ENCODE results near the gene PTPRE.

DNA sequence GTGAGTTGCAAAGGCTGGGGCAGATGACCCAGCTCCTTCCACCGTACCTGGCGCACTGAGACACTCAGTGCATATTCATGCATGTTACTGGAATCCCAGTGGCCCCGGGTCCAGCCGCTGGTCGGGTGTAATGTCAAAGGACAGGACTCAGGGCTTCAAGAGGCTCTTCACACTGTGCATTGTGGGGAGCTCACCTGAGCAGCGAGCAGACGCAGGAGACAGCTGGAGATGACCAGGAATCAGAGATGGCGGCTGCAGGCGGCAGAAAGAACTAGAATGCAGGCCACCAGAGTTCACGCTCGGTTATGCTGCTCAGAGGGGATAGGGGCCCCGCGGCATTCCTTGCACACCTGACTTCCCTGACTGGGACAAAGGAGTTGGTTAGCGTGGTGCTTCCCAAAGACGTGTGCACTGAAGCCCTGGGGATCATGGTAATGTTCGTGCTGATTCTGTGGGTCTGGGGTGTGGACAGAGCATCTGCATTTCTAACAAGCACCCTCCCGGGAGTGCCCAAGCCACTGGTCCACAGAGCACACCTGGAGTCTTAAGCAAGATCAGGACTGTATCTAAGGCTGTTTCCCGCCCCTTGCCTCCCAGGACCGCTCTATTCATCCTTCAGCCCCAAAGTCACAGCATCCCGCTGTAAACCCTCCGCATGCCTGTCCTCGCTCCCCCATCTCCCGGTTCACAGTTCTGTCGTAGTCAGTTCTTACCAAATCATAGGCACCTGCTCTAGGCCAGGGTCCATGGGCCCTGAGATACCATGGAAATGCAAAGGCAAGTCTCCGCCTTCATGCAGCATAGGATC is 148.4 kb downstream of the PTPRE start:
- TF ChIP-seq, protein P1, sequence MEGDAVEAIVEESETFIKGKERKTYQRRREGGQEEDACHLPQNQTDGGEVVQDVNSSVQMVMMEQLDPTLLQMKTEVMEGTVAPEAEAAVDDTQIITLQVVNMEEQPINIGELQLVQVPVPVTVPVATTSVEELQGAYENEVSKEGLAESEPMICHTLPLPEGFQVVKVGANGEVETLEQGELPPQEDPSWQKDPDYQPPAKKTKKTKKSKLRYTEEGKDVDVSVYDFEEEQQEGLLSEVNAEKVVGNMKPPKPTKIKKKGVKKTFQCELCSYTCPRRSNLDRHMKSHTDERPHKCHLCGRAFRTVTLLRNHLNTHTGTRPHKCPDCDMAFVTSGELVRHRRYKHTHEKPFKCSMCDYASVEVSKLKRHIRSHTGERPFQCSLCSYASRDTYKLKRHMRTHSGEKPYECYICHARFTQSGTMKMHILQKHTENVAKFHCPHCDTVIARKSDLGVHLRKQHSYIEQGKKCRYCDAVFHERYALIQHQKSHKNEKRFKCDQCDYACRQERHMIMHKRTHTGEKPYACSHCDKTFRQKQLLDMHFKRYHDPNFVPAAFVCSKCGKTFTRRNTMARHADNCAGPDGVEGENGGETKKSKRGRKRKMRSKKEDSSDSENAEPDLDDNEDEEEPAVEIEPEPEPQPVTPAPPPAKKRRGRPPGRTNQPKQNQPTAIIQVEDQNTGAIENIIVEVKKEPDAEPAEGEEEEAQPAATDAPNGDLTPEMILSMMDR (IDR thresholded peaks at IDR 0.05), result no peak
- TF ChIP-seq POLR2A (IDR thresholded peaks at IDR 0.05), result no peak
- no peak for TF ChIP-seq EP300 (IDR thresholded peaks at IDR 0.05)
